B cell (primary cell): ENCODE measurements around the gene CDK19. TPM values are rescaled to one million over a fixed set of nuclear protein-coding genes. Genes with fewer than 3 reads are reported as not detected.

Experiments used
- ATAC-seq: fragments of 200-7000 bp; cut with Tn5 transposase; one replicate; pipeline ENCODE4 v1.10.0; 2021; ENCODE audit warnings: low read depth, mild to moderate bottlenecking, moderate number of reproducible peaks, moderate library complexity
- CTCF ChIA-PET: fragments of 350-600 bp; sonication (Branson Sonifier 250); formaldehyde crosslinking; loops from one replicate; lab custom pipeline; 2021; ENCODE audit warnings: antibody characterized with exemption, inconsistent platforms; lab: Charles Lee
- POLR2A ChIA-PET: fragments of 350-600 bp; sonication (Branson Sonifier 250); formaldehyde crosslinking; loops from one replicate; lab custom pipeline; 2021; ENCODE audit warnings: antibody characterized with exemption; lab: Charles Lee
- DNase-seq: peaks from one replicate; pipeline ENCODE4 v3.0.0; 2013
- H2AFZ ChIP-seq: 2 replicates; pipeline ENCODE4 v1.6.1; 2012; ENCODE audit warnings: mild to moderate bottlenecking, low read depth, low read length; ENCODE audit not compliant: insufficient read depth, poor library complexity, severe bottlenecking
- H3K27ac ChIP-seq, 2 donors: 1 replicate in 1 of 2; 2 replicates in 1 of 2; pipeline ENCODE4 v1.5.1; 2012 to 2013; ENCODE audit warnings: low read length in 2 of 2, mild to moderate bottlenecking in 2 of 2, moderate library complexity in 1 of 2
- H3K27me3 ChIP-seq, 4 experiments: fragments of 200-600 bp in 1 of 4; sonication (generic) in 1 of 4; replicated peaks in 1 of 4; 1 replicate in 2 of 4; 2 replicates in 2 of 4; pipeline versions ENCODE4 v1.6.1 to v1.7.0; 2013 to 2016; ENCODE audit warnings: low read length in 3 of 4, mild to moderate bottlenecking in 2 of 4, mixed read lengths in 1 of 4, moderate library complexity in 1 of 4; ENCODE audit not compliant: insufficient read depth in 4 of 4, control insufficient read depth in 3 of 4; ENCODE audit errors: control extremely low read depth in 1 of 4
- H3K36me3 ChIP-seq, 2 experiments: replicated peaks in 1 of 2; 1 replicate in 1 of 2; 2 replicates in 1 of 2; pipeline versions ENCODE4 v1.6.1 to v1.7.1; 2013; ENCODE audit warnings: low read length in 1 of 2; ENCODE audit not compliant: insufficient read depth in 2 of 2, control insufficient read depth in 1 of 2; ENCODE audit errors: control extremely low read depth in 1 of 2, extremely low read depth in 1 of 2
- H3K4me1 ChIP-seq, 2 donors: fragments of 200-600 bp in 1 of 2; sonication (generic) in 1 of 2; 1 replicate in 1 of 2; 2 replicates in 1 of 2; pipeline versions ENCODE4 v1.5.1 to v1.6.1; 2013 to 2017; ENCODE audit warnings: low read length in 2 of 2; ENCODE audit not compliant: control insufficient read depth in 2 of 2, insufficient read depth in 2 of 2
- H3K4me2 ChIP-seq: replicated peaks from 2 replicates; pipeline ENCODE3; 2012; ENCODE audit warnings: mild to moderate bottlenecking, low read depth, low read length; ENCODE audit not compliant: poor library complexity, severe bottlenecking
- H3K4me3 ChIP-seq, 5 experiments: fragments of 200-600 bp in 1 of 5; sonication (generic) in 1 of 5; 1 replicate in 3 of 5; 2 replicates in 2 of 5; pipeline versions ENCODE4 v1.5.1 to v1.7.0; 2011 to 2016; ENCODE audit warnings: low read length in 4 of 5, mild to moderate bottlenecking in 4 of 5, low read depth in 2 of 5, control low read depth in 1 of 5, moderate library complexity in 1 of 5; ENCODE audit not compliant: insufficient read depth in 1 of 5; ENCODE audit errors: control extremely low read depth in 1 of 5, extremely low read depth in 1 of 5
- H3K79me2 ChIP-seq: fragments of 200-600 bp; sonication (generic); one replicate; pipeline ENCODE4 v1.6.0; 2016; ENCODE audit warnings: low read length; ENCODE audit not compliant: control insufficient read depth, insufficient read depth
- H3K9ac ChIP-seq: fragments of 200-600 bp; sonication (generic); 2 replicates; pipeline ENCODE4 v1.6.1; 2017; ENCODE audit warnings: mild to moderate bottlenecking, low read length, moderate library complexity
- H3K9me3 ChIP-seq, 3 donors: one replicate each; pipeline versions ENCODE4 v1.6.1 to v1.7.1; 2013; ENCODE audit warnings: low read length in 2 of 3; ENCODE audit not compliant: control insufficient read depth in 2 of 3, insufficient read depth in 1 of 3; ENCODE audit errors: control extremely low read depth in 1 of 3
- H4K20me1 ChIP-seq: 2 replicates; pipeline ENCODE4 v1.6.0; 2012; ENCODE audit warnings: mild to moderate bottlenecking, low read length; ENCODE audit not compliant: insufficient read depth, control insufficient read depth, poor library complexity, severe bottlenecking
- H3K27ac Mint-ChIP-seq: one replicate; pipeline ENCODE4 v1.8.0; 2021; ENCODE audit warnings: mixed read lengths
- H3K27me3 Mint-ChIP-seq: one replicate; pipeline ENCODE4 v1.8.0; 2021; ENCODE audit warnings: mixed read lengths
- H3K4me1 Mint-ChIP-seq: one replicate; pipeline ENCODE4 v1.8.0; 2021; ENCODE audit warnings: mixed read lengths
- H3K4me3 Mint-ChIP-seq: one replicate; pipeline ENCODE4 v1.8.0; 2021; ENCODE audit warnings: mixed read lengths
- H3K9me3 Mint-ChIP-seq: one replicate; pipeline ENCODE4 v1.8.0; 2022; ENCODE audit warnings: mixed read lengths; ENCODE audit not compliant: insufficient read depth
- CTCF ChIP-seq: fragments of 200-600 bp; IDR thresholded peaks from one replicate; pipeline ENCODE4 v1.8.0; 2022; ENCODE audit warnings: antibody characterized with exemption, mild to moderate bottlenecking
- EZH2 ChIP-seq: IDR thresholded peaks from 2 replicates; pipeline ENCODE4 v1.6.1; 2012; ENCODE audit warnings: borderline replicate concordance, low read depth, mild to moderate bottlenecking, moderate library complexity, low read length; ENCODE audit not compliant: insufficient read depth, poor library complexity, severe bottlenecking
- WGBS: methylation state at CpG from one replicate; pipeline ENCODE4 v1.1.5; 2013; ENCODE audit warnings: missing lambda C conversion rate; ENCODE audit not compliant: insufficient coverage; 5-methylcytosine and 5-hydroxymethylcytosine counted together
- intact Hi-C: fragments of 100-400 bp; cut with micrococcal nuclease; formaldehyde crosslinking; loops from one replicate; pipeline ENCODE4 v1.10.0; 2022
- polyA plus RNA-seq: library from polyadenylated mRNA; depleted of rRNA; stranded (reverse); fragments of >200 nt; gene quantifications from 2 replicates; pipeline ENCODE4 v1.2.3, GENCODE V29; 2012
- total RNA-seq, 2 donors: library from RNA; stranded (reverse); fragments of 120-200 nt in 1 of 2; gene quantifications; 1 replicate in 1 of 2; 2 replicates in 1 of 2; pipeline versions ENCODE4 v1.2.3 to v1.2.4, GENCODE V29; 2013 to 2022

CDK19 gene
- total and polyA plus RNA-seq, 2 donors (not counting 1 experiment from before 2014, with no cell fraction given): 8.7 to 44.8 TPM

- Histone ChIP-seq H3K79me2 (no peaks in the 10 kb centered on the region), H3K9me3 (peaks cover 0 to 11% (median 5%) of the 10 kb centered on the region in 3 donors), H3K27ac (no peak overlapping the region), H3K36me3 (no peaks in the 10 kb centered on the region), H3K4me2 (no peak overlapping the region), H2AFZ (no peak overlapping the region), H3K4me1 (peaks cover 12 to 18% of the 10 kb centered on the region in 2 donors), H4K20me1 (no peaks in the 10 kb centered on the region), H3K9ac (no peak overlapping the region), H3K27me3 (no peaks in the 10 kb centered on the region), H3K4me3 (no peak overlapping the region)
- no peak overlapping the region for H3K4me3 Mint-ChIP-seq
- DNase-seq: no peak
- no peaks in the 10 kb centered on the region for H3K27me3 Mint-ChIP-seq
- H3K27ac Mint-ChIP-seq: no peak overlapping the region
- intact Hi-C loops: no loop called here
- ATAC-seq: no peak
- no peak for TF ChIP-seq EZH2
- TF ChIP-seq CTCF: no peak
- no peaks in the 10 kb centered on the region for H3K9me3 Mint-ChIP-seq
- ChIA-PET POLR2A (no interaction called here), CTCF (no interaction called here)
- WGBS: 91% methylated on average over 4 of the region's 5 CpGs
- peaks cover 17% of the 10 kb centered on the region for H3K4me1 Mint-ChIP-seq
Observed at GRCh38 chr6:110592765-110593164, 222.5 kb downstream of the CDK19 start.

GRCh38 chr6:110590821-110591351 lies 224.4 kb downstream of the CDK19 start:
- no CpG with 5 or more reads among the region's 3 CpGs for WGBS
- DNase-seq (no peak), ATAC-seq (no peak)
- H4K20me1 ChIP-seq: no peaks in the 10 kb centered on the region
- peak overlapping the region in 1 of 2 donors; percentile 83 for H3K27ac ChIP-seq
- no peak for TF ChIP-seq EZH2
- TF ChIP-seq CTCF: no peak
- H3K4me3 Mint-ChIP-seq: no peak overlapping the region
- H3K4me3 ChIP-seq: no peak overlapping the region
- no peak overlapping the region for H3K9ac ChIP-seq
- peaks cover 0 to 11% (median 5%) of the 10 kb centered on the region in 3 donors for H3K9me3 ChIP-seq
- H3K27me3 Mint-ChIP-seq: no peaks in the 10 kb centered on the region
- CTCF ChIA-PET: no interaction called here
- POLR2A ChIA-PET: no interaction called here
- peaks cover 12 to 18% of the 10 kb centered on the region in 2 donors for H3K4me1 ChIP-seq
- H2AFZ ChIP-seq: peak overlapping the region; percentile 92
- no peak overlapping the region for H3K4me2 ChIP-seq
- H3K27ac Mint-ChIP-seq: peak overlapping the region; percentile 95
- no peaks in the 10 kb centered on the region for H3K36me3 ChIP-seq
- intact Hi-C loops: loop anchor here (2.0 kb wide), 1 partner anchor 62 kb away; no protein-coding TSS in a partner anchor
- H3K9me3 Mint-ChIP-seq: no peaks in the 10 kb centered on the region
- no peaks in the 10 kb centered on the region for H3K79me2 ChIP-seq
- H3K27me3 ChIP-seq: no peaks in the 10 kb centered on the region
- H3K4me1 Mint-ChIP-seq: peaks cover 17% of the 10 kb centered on the region
